PC-3 (cell line): Measurements from ENCODE around the gene BMP5. TPM values are rescaled to one million over a fixed set of nuclear protein-coding genes. Genes with fewer than 3 reads are reported as not detected.
A peak's percentile ranks its signal among the peaks of the same experiment; 100 is the strongest.

Experiments
- ATAC-seq: fragments of 200-7000 bp; cut with Tn5 transposase; 2 replicates; pipeline ENCODE4 v1.9.1; 2020; ENCODE audit warnings: mild to moderate bottlenecking, moderate library complexity
- BruUV-seq: library from RNA; stranded (reverse); fragments of 400-500 nt; replicated peaks from 2 replicates; lab custom pipeline; 2021; lab: Mats Ljungman, UMichigan
- CTCF ChIA-PET: fragments of 300-600 bp; sonication (Branson Sonifier 250); formaldehyde crosslinking; loops from one replicate; lab custom pipeline; 2022; ENCODE audit warnings: antibody characterized with exemption; lab: Charles Lee
- POLR2A ChIA-PET: fragments of 300-600 bp; sonication (Branson Sonifier 250); formaldehyde crosslinking; loops from one replicate; lab custom pipeline; 2022; ENCODE audit warnings: antibody characterized with exemption; ENCODE audit not compliant: unreplicated experiment; lab: Charles Lee
- DNase-seq: peaks from one replicate; pipeline ENCODE4 v3.0.0-alpha.2; 2015
- H2AFZ ChIP-seq: fragments of 300-600 bp; sonication (generic); 2 replicates; pipeline ENCODE4 v1.6.0; 2016; ENCODE audit warnings: antibody characterized with exemption, low read length
- H3F3A ChIP-seq: fragments of 300-600 bp; sonication (generic); one replicate; pipeline ENCODE4 v1.6.0; 2017; ENCODE audit warnings: antibody characterized with exemption, low read length, control low read depth, mild to moderate bottlenecking; ENCODE audit not compliant: unreplicated experiment
- H3K27ac ChIP-seq: fragments of 300-600 bp; sonication (generic); 2 replicates; pipeline ENCODE4 v1.5.1; 2016; ENCODE audit warnings: mild to moderate bottlenecking, low read length
- H3K27me3 ChIP-seq: fragments of 300-600 bp; sonication (generic); 2 replicates; pipeline ENCODE4 v1.6.1; 2016; ENCODE audit warnings: low read length, mixed read lengths
- H3K36me3 ChIP-seq: fragments of 300-600 bp; sonication (generic); 2 replicates; pipeline ENCODE4 v1.6.1; 2016; ENCODE audit warnings: low read depth, mixed run types, low read length, mixed read lengths
- H3K4me1 ChIP-seq: fragments of 300-600 bp; sonication (generic); 2 replicates; pipeline ENCODE4 v1.5.1; 2016; ENCODE audit warnings: low read length; ENCODE audit not compliant: insufficient read depth
- H3K4me2 ChIP-seq: fragments of 300-600 bp; sonication (generic); 2 replicates; pipeline ENCODE4 v1.6.0; 2016; ENCODE audit warnings: low read length
- H3K4me3 ChIP-seq: fragments of 300-600 bp; sonication (generic); 2 replicates; pipeline ENCODE4 v1.5.1; 2016; ENCODE audit warnings: mild to moderate bottlenecking, low read length, mixed read lengths
- H3K79me2 ChIP-seq: fragments of 300-600 bp; sonication (generic); 2 replicates; pipeline ENCODE4 v1.6.1; 2017; ENCODE audit warnings: low read length, mixed read lengths
- H3K9ac ChIP-seq: fragments of 300-600 bp; sonication (generic); 2 replicates; pipeline ENCODE4 v1.6.0; 2016; ENCODE audit warnings: mild to moderate bottlenecking, low read length
- H3K9me2 ChIP-seq: fragments of 300-600 bp; sonication (generic); replicated peaks from 2 replicates; pipeline ENCODE4 v1.6.1; 2016; ENCODE audit warnings: mixed run types, low read length, mixed read lengths
- H3K9me3 ChIP-seq: fragments of 300-600 bp; sonication (generic); 2 replicates; pipeline ENCODE4 v1.6.1; 2016; ENCODE audit warnings: low read length, mixed read lengths
- H4K20me1 ChIP-seq: fragments of 300-600 bp; sonication (generic); 2 replicates; pipeline ENCODE4 v1.6.1; 2016; ENCODE audit warnings: low read length, mixed read lengths
- CTCF ChIP-seq: fragments of 300-600 bp; sonication (generic); conservative IDR thresholded peaks from 2 replicates; pipeline ENCODE4 v1.5.1; 2017; ENCODE audit warnings: antibody characterized with exemption, low read depth, mild to moderate bottlenecking, low read length
- EZH2 ChIP-seq: fragments of 300-600 bp; sonication (generic); IDR thresholded peaks from one replicate; pipeline ENCODE4 v1.6.1; 2017; ENCODE audit warnings: antibody characterized with exemption, mild to moderate bottlenecking, low read length; ENCODE audit not compliant: unreplicated experiment
- EZH2phosphoT487 ChIP-seq: fragments of 300-600 bp; sonication (generic); IDR thresholded peaks from 2 replicates; pipeline ENCODE4 v1.6.1; 2018; ENCODE audit warnings: mild to moderate bottlenecking, antibody characterized with exemption, low read length, borderline replicate concordance
- intact Hi-C: fragments of 100-400 bp; cut with micrococcal nuclease; formaldehyde crosslinking; loops from 2 replicates; pipeline ENCODE4 v1.9.0; 2023
- total RNA-seq: library from RNA; depleted of rRNA; stranded (reverse); fragments of >200 nt; gene quantifications from 2 replicates; pipeline ENCODE4 v1.2.3, GENCODE V29; 2014

The BMP5 gene
- total RNA-seq, 1 experiment from 2014 or later, result not detected

GRCh38 chr6:55835220-55835619 is 40.2 kb downstream of the BMP5 start:
- intact Hi-C loops, result no loop called here
- POLR2A ChIA-PET, result no interaction called here
- BruUV-seq, result no TSS peak

GRCh38 chr6:55833284-55833683 is 42.1 kb downstream of the BMP5 start:
- no peaks in the 10 kb centered on the region for H3F3A ChIP-seq
- no peak for DNase-seq
- H2AFZ ChIP-seq, result no peak overlapping the region
- H3K9me3 ChIP-seq, result no peaks in the 10 kb centered on the region
- BruUV-seq, result no TSS peak
- no peaks in the 10 kb centered on the region for H4K20me1 ChIP-seq
- H3K9me2 ChIP-seq, result no peaks in the 10 kb centered on the region
- TF ChIP-seq CTCF (no peak), EZH2phosphoT487 (no peak), EZH2 (no peak)
- POLR2A ChIA-PET, result no interaction called here
- H3K27me3 ChIP-seq, result no peaks in the 10 kb centered on the region
- H3K4me2 ChIP-seq, result no peak overlapping the region
- no peaks in the 10 kb centered on the region for H3K36me3 ChIP-seq
- no peak overlapping the region for H3K9ac ChIP-seq
- intact Hi-C loops, result no loop called here
- no peaks in the 10 kb centered on the region for H3K79me2 ChIP-seq
- no peak for ATAC-seq
- no peak overlapping the region for H3K4me3 ChIP-seq
- H3K4me1 ChIP-seq, result peaks cover under 1% of the 10 kb centered on the region
- CTCF ChIA-PET, result no interaction called here
- H3K27ac ChIP-seq, result no peak overlapping the region

More at GRCh38 chr6:55835220-55835619, 40.2 kb downstream of the BMP5 start:
- no peaks in the 10 kb centered on the region for H3K9me3 ChIP-seq
- no peak overlapping the region for H3K4me3 ChIP-seq
- no peak overlapping the region for H3K9ac ChIP-seq
- H3K27me3 ChIP-seq, result no peaks in the 10 kb centered on the region
- no peak overlapping the region for H3K27ac ChIP-seq
- CTCF ChIA-PET, result no interaction called here
- H3K79me2 ChIP-seq, result no peaks in the 10 kb centered on the region
- H4K20me1 ChIP-seq, result no peaks in the 10 kb centered on the region
- no peak for ATAC-seq
- H3K4me2 ChIP-seq, result no peak overlapping the region
- TF ChIP-seq CTCF (no peak), EZH2phosphoT487 (no peak), EZH2 (no peak)
- no peaks in the 10 kb centered on the region for H3K9me2 ChIP-seq
- no peak for DNase-seq
- H3K4me1 ChIP-seq, result no peaks in the 10 kb centered on the region
- H3K36me3 ChIP-seq, result no peaks in the 10 kb centered on the region
- H2AFZ ChIP-seq, result 0 out of 2 replicates have a peak overlapping the region, but pooled peaks have one; percentile 8
- no peaks in the 10 kb centered on the region for H3F3A ChIP-seq

GRCh38 chr6:55827818-55828522 is 47.4 kb downstream of the BMP5 start:
- POLR2A ChIA-PET, result interaction anchor here (0.6 to 0.7 kb wide), 2 partner anchors 1083 to 1912 kb away, joined by 3 to 4 read pairs; no protein-coding TSS in a partner anchor
- Histone ChIP-seq H3K4me3 (no peak overlapping the region), H3K9me2 (no peaks in the 10 kb centered on the region), H3F3A (no peaks in the 10 kb centered on the region), H3K4me2 (no peak overlapping the region), H3K79me2 (no peaks in the 10 kb centered on the region), H2AFZ (no peak overlapping the region), H4K20me1 (no peaks in the 10 kb centered on the region), H3K27me3 (no peaks in the 10 kb centered on the region), H3K4me1 (peaks cover 24% of the 10 kb centered on the region), H3K9me3 (no peaks in the 10 kb centered on the region), H3K9ac (no peak overlapping the region), H3K36me3 (no peaks in the 10 kb centered on the region), H3K27ac (0 out of 2 replicates have a peak overlapping the region, but pooled peaks have one; percentile 1)
- ATAC-seq (peak; percentile 24), DNase-seq (peak; percentile 26)
- TF ChIP-seq EZH2, result no peak
- no peak for TF ChIP-seq EZH2phosphoT487
- BruUV-seq, result no TSS peak
- intact Hi-C loops, result loop anchor here (1.0 to 5.0 kb wide), 2 partner anchors 40 to 54 kb away; no protein-coding TSS in a partner anchor
- CTCF ChIA-PET, result no interaction called here
